HepG2 (cell line): Measurements from ENCODE around the gene HTR7. TPM values are rescaled to one million over a fixed set of nuclear protein-coding genes. Genes with fewer than 3 reads are reported as not detected.
A peak's percentile ranks its signal among the peaks of the same experiment; 100 is the strongest.

Source experiments
- BCLAF1 ChIP-seq: fragments of 450-650 bp; IDR thresholded peaks from 2 replicates; pipeline ENCODE4 v1.6.1; 2017; ENCODE audit warnings: mild to moderate bottlenecking
- DNMT1 ChIP-seq: sonication (generic); formaldehyde crosslinking; IDR thresholded peaks from 2 replicates; pipeline ENCODE4 v1.5.1; 2020; ENCODE audit warnings: mild to moderate bottlenecking, missing genetic modification reagents
- DRAP1 ChIP-seq: IDR thresholded peaks from 2 replicates; pipeline ENCODE4 v1.6.1; 2016; ENCODE audit warnings: missing genetic modification reagents, missing compliant biosample characterization
- GLMP ChIP-seq: sonication (generic); formaldehyde crosslinking; IDR thresholded peaks from 2 replicates; pipeline ENCODE4 v1.9.0; 2021; ENCODE audit warnings: missing genetic modification reagents, mild to moderate bottlenecking, borderline replicate concordance
- GPN1 ChIP-seq: sonication (generic); formaldehyde crosslinking; IDR thresholded peaks from 2 replicates; pipeline ENCODE4 v1.5.1; 2020; ENCODE audit warnings: missing genetic modification reagents, borderline replicate concordance
- JUND ChIP-seq: sonication (generic); formaldehyde crosslinking; IDR thresholded peaks from 2 replicates; pipeline ENCODE4 v1.8.0; 2022; ENCODE audit warnings: mild to moderate bottlenecking, missing genetic modification reagents
- MYPOP ChIP-seq: sonication (generic); formaldehyde crosslinking; IDR thresholded peaks from 2 replicates; pipeline ENCODE4 v1.8.1; 2023; ENCODE audit warnings: mild to moderate bottlenecking, moderate library complexity, missing genetic modification reagents
- NFIB ChIP-seq: sonication (generic); formaldehyde crosslinking; IDR thresholded peaks from 2 replicates; pipeline ENCODE4 v1.9.0; 2021; ENCODE audit warnings: missing genetic modification reagents, mild to moderate bottlenecking, borderline replicate concordance
- PCBP2 ChIP-seq: fragments of 200-400 bp; formaldehyde crosslinking; optimal IDR thresholded peaks from 2 replicates; pipeline ENCODE3; 2018; ENCODE audit warnings: low read length, low read depth; ENCODE audit not compliant: poor library complexity, severe bottlenecking
- PRDM4 ChIP-seq: sonication (generic); formaldehyde crosslinking; IDR thresholded peaks from 2 replicates; pipeline ENCODE4 v1.9.0; 2021; ENCODE audit warnings: missing genetic modification reagents, borderline replicate concordance
- TERF1 ChIP-seq: sonication (generic); formaldehyde crosslinking; IDR thresholded peaks from 2 replicates; pipeline ENCODE4 v1.8.0; 2022; ENCODE audit warnings: mild to moderate bottlenecking, missing genetic modification reagents, moderate library complexity
- TFE3 ChIP-seq: IDR thresholded peaks from 2 replicates; pipeline ENCODE4 v1.6.1; 2016
- ZNF124 ChIP-seq: sonication (generic); formaldehyde crosslinking; IDR thresholded peaks from 2 replicates; pipeline ENCODE4 v1.4.0; 2020; ENCODE audit warnings: missing genetic modification reagents
- ZNF17 ChIP-seq: sonication (generic); formaldehyde crosslinking; IDR thresholded peaks from 2 replicates; pipeline ENCODE4 v1.5.0; 2020; ENCODE audit warnings: mild to moderate bottlenecking, missing genetic modification reagents
- ZNF44 ChIP-seq: sonication (generic); formaldehyde crosslinking; IDR thresholded peaks from 2 replicates; pipeline ENCODE4 v1.5.1; 2020; ENCODE audit warnings: mild to moderate bottlenecking, missing genetic modification reagents
- ZNF639 ChIP-seq: conservative IDR thresholded peaks from 2 replicates; pipeline ENCODE4 v1.6.1; 2018; ENCODE audit warnings: missing genetic modification reagents
- ZNF775 ChIP-seq: sonication (generic); formaldehyde crosslinking; IDR thresholded peaks from 2 replicates; pipeline ENCODE4 v1.4.0; 2020; ENCODE audit warnings: missing genetic modification reagents, mild to moderate bottlenecking, moderate library complexity, borderline replicate concordance
- polyA plus RNA-seq, 8 experiments: library from polyadenylated mRNA; depleted of rRNA in 3 of 8; stranded (reverse) in 7 of 8; unstranded in 1 of 8; fragments of >200 nt; fragmentation: Illumina TruSeq in 4 of 8; extraction: Trizol in 4 of 8; gene quantifications; 2 replicates each; pipeline versions ENCODE4 v1.2.1 to v1.2.3, GENCODE V29; 2011 to 2016; ENCODE audit warnings: low read depth in 4 of 8, missing spikeins in 1 of 8, mixed read lengths in 1 of 8; ENCODE audit not compliant: insufficient read depth in 1 of 8
- total RNA-seq, 5 experiments: library from RNA; depleted of rRNA; stranded (reverse); fragments of >200 nt; fragmentation: Illumina TruSeq; extraction: Trizol; gene quantifications; 2 replicates each; pipeline ENCODE4 v1.2.3, GENCODE V29; 2016; ENCODE audit warnings: low read depth in 1 of 5

HTR7 gene
- total and polyA plus RNA-seq, 2 of the 13 experiments (the other 11 are each of a cell fraction or from before 2014, with no cell fraction given): 0.04 TPM; not detected in 1

- TF ChIP-seq ZNF44 (CRISPR knock-in tag) (no peak), TFE3 (CRISPR knock-in tag) (no peak), BCLAF1 (no peak), PRDM4 (CRISPR knock-in tag) (no peak), TERF1 (CRISPR knock-in tag) (no peak), ZNF639 (no peak), JUND (CRISPR knock-in tag) (0 out of 2 replicates have a peak, but pooled peaks have one; percentile 26), NFIB (CRISPR knock-in tag) (no peak), ZNF775 (CRISPR knock-in tag) (no peak), MYPOP (CRISPR knock-in tag) (0 out of 2 replicates have a peak, but pooled peaks have one; percentile 37), GPN1 (CRISPR knock-in tag) (no peak), DNMT1 (CRISPR knock-in tag) (no peak), ZNF124 (CRISPR knock-in tag) (no peak), DRAP1 (no peak), PCBP2 (no peak), ZNF17 (CRISPR knock-in tag) (no peak), GLMP (CRISPR knock-in tag) (no peak)
These were observed 13.5 kb upstream of the HTR7 start (continued) for GRCh38 chr10:90871279-90871765.
